ENCODE results near the gene ABCA4. TPM values are rescaled to one million over a fixed set of nuclear protein-coding genes. Genes with fewer than 3 reads are reported as not detected.

The ABCA4 gene
- total and polyA plus RNA-seq, 2 of the 8 experiments (the other 6 are each of a cell fraction or from before 2014, with no cell fraction given) = 0.06 TPM; not detected in 1

- no peak overlapping the region for H3K4me3 ChIP-seq (ENCODE audit: extremely low read depth in 1 of 4, insufficient read depth in 2 of 4, low read depth in 3 of 4, low read length in 4 of 4)
- H2BK20ac ChIP-seq (ENCODE audit: low read length) = no peak overlapping the region
- 88% methylated on average over 1 of the region's 1 CpG; no CpG with 5 or more reads in 1 of the 2 experiments for WGBS, 2 experiments (ENCODE audit: extremely low coverage in 1 of 2, insufficient coverage in 1 of 2, insufficient read length in 1 of 2, insufficient replicate concordance in 2 of 2, low coverage in 1 of 2, low lambda C conversion rate in 2 of 2, missing lambda C conversion rate in 1 of 2)
- no peak overlapping the region for H3K4ac ChIP-seq (replicated peaks; ENCODE audit: insufficient read length, low read depth, low read length)
- H3K23me2 ChIP-seq (ENCODE audit: low read depth, low read length) = no peaks in the 10 kb centered on the region
- no peak overlapping the region for H2AFZ ChIP-seq (ENCODE audit: low read length)
- H3K4me1 ChIP-seq (replicated peaks in 1 of 4; ENCODE audit: control insufficient read depth in 3 of 4, insufficient read depth in 4 of 4, low read length in 3 of 4) = peaks cover 0 to 4% (median 1%) of the 10 kb centered on the region in 4 experiments; a peak in 2 of 7 replicates
- FAIRE-seq (no peak), DNase-seq (ENCODE audit: low read depth in 1 of 2, low spot score in 2 of 2) (no peak)
- ChIA-PET POLR2A (ENCODE audit: partially characterized antibody) (no interaction called here), CTCF (ENCODE audit: partially characterized antibody) (no interaction called here)
- no peaks in the 10 kb centered on the region for H3K79me1 ChIP-seq (ENCODE audit: low read depth, low read length)
- no peak for TF ChIP-seq FOSL1 (IDR thresholded peaks at IDR 0.05; ENCODE audit: insufficient read depth, low read depth, low read length)
- H3K36me3 ChIP-seq (ENCODE audit: control insufficient read depth in 2 of 4, insufficient read depth in 4 of 4, low read length in 3 of 4) = no peaks in the 10 kb centered on the region
- H4K91ac ChIP-seq (replicated peaks; ENCODE audit: insufficient read length, low read length) = no peak overlapping the region
- H2BK12ac ChIP-seq (ENCODE audit: low read depth, low read length) = no peak overlapping the region
- H2BK120ac ChIP-seq (replicated peaks; ENCODE audit: low read depth, low read length) = no peak overlapping the region
- no peak overlapping the region for H2AK5ac ChIP-seq (ENCODE audit: low read depth, low read length)
- H3K9ac ChIP-seq (replicated peaks in 1 of 4; ENCODE audit: extremely low read depth in 1 of 4, low read depth in 3 of 4, low read length in 3 of 4) = no peak overlapping the region
- H2BK15ac ChIP-seq (ENCODE audit: low read length) = no peak overlapping the region
- no peak overlapping the region for H4K8ac ChIP-seq (ENCODE audit: extremely low read depth, insufficient read depth, low read length)
- no peak overlapping the region for H3K4me2 ChIP-seq (ENCODE audit: insufficient read depth in 1 of 2, low read depth in 2 of 2, low read length in 2 of 2)
- H3K56ac ChIP-seq (replicated peaks; ENCODE audit: insufficient read length, low read depth, low read length) = no peak overlapping the region
- no peaks in the 10 kb centered on the region for H3K79me2 ChIP-seq (ENCODE audit: control insufficient read depth in 1 of 2, insufficient read depth in 2 of 2, low read length in 2 of 2)
- no peaks in the 10 kb centered on the region for H3K27me3 ChIP-seq (replicated peaks in 1 of 4; ENCODE audit: control insufficient read depth in 3 of 4, extremely low read depth in 1 of 4, insufficient read depth in 3 of 4, low read length in 3 of 4)
- H2BK5ac ChIP-seq (ENCODE audit: low read depth, low read length) = no peak overlapping the region
- H3K27ac ChIP-seq (ENCODE audit: low read depth, low read length) = no peak overlapping the region
- H3K18ac ChIP-seq (ENCODE audit: extremely low read depth, low read length) = no peak overlapping the region
- no peak overlapping the region for H3K14ac ChIP-seq (ENCODE audit: insufficient read length)
- no peaks in the 10 kb centered on the region for H3K9me3 ChIP-seq (ENCODE audit: insufficient read depth in 2 of 2, low read depth in 1 of 2, low read length in 1 of 2)
- H4K20me1 ChIP-seq (replicated peaks in 1 of 2; ENCODE audit: control insufficient read depth in 1 of 2, insufficient read depth in 2 of 2, low read length in 2 of 2) = no peaks in the 10 kb centered on the region
- H3K23ac ChIP-seq (ENCODE audit: insufficient read length) = no peak overlapping the region
- no peak overlapping the region for H4K5ac ChIP-seq (ENCODE audit: insufficient read length, low read depth, low read length)
Observed at GRCh38 chr1:94144836-94145235, 23.9 kb upstream of the ABCA4 start.
